Measurements from ENCODE around the gene HPS4. TPM values are rescaled to one million over a fixed set of nuclear protein-coding genes. Genes with fewer than 3 reads are reported as not detected.

Gene HPS4
- total RNA-seq, 4 donors from 2014 or later = 21.9 to 28.5 (median 24.5) TPM

DNA sequence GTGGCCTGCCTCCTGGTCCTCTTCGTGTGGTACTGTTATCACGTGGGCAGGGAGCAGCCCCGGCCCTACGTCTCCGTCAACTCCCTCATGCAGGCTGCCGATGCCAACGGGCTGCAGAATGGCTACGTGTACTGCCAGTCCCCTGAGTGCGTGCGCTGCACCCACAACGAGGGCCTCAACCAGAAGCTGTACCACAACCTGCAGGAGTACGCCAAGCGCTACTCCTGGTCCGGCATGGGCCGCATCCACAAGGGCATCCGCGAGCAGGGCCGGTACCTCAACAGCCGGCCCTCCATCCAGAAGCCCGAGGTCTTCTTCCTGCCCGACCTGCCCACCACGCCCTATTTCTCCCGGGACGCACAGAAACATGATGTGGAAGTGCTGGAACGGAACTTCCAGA, 49.8 kb downstream of the HPS4 start:
- H3K36me3 ChIP-seq = no peaks in the 10 kb centered on the region
- TF ChIP-seq, protein P1, sequence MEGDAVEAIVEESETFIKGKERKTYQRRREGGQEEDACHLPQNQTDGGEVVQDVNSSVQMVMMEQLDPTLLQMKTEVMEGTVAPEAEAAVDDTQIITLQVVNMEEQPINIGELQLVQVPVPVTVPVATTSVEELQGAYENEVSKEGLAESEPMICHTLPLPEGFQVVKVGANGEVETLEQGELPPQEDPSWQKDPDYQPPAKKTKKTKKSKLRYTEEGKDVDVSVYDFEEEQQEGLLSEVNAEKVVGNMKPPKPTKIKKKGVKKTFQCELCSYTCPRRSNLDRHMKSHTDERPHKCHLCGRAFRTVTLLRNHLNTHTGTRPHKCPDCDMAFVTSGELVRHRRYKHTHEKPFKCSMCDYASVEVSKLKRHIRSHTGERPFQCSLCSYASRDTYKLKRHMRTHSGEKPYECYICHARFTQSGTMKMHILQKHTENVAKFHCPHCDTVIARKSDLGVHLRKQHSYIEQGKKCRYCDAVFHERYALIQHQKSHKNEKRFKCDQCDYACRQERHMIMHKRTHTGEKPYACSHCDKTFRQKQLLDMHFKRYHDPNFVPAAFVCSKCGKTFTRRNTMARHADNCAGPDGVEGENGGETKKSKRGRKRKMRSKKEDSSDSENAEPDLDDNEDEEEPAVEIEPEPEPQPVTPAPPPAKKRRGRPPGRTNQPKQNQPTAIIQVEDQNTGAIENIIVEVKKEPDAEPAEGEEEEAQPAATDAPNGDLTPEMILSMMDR (IDR thresholded peaks at IDR 0.05) = no peak
- no peak for TF ChIP-seq POLR2A (IDR thresholded peaks at IDR 0.05)
- no peaks in the 10 kb centered on the region for H3K9me3 ChIP-seq
- DNase-seq = no peak
- intact Hi-C loops (cut with DNase I) = no loop called here
- 94 to 95% methylated on average over 4 to 13 of the region's 25 CpGs for WGBS, 2 donors
- H3K4me3 ChIP-seq = no peak overlapping the region
- peaks cover 4 to 35% (median 8%) of the 10 kb centered on the region in 3 donors for H3K4me1 ChIP-seq
- no peak overlapping the region for H3K27ac ChIP-seq
- H3K27me3 ChIP-seq = peaks cover 0 to 31% (median 0%) of the 10 kb centered on the region in 4 donors

DNA sequence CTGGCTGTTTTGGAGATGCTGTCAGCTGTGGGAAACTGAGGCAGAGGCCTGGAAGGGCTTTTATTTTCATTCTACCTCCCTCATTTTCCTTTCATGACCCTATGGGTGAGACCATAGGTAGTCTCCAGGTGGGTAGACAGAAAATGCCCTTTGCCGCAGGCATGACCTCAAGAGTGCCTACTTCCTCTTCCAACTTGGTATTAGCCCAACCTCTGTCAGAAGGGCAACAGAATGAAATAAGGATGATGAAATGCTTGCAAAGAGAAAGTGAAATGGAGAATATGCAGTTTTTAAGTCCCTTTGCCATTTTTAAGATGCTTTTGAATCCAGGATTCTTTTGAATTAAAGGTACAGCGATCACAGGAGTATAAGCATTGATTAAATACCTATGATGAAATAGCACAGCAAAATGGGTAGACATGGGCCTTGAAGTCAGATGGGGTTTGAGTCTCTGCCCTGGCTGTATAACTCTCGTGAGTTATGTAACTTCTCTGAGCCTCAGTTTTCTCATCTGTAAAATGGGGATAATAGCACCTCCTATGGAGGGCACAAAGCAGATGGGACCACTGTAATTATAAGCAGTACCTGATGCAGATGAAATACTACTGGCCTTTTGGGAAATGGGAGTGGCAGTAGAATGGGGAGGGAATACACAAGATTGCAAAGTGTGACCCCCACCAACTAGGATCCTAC, 50.8 kb downstream of the HPS4 start:
- TF ChIP-seq POLR2A (IDR thresholded peaks at IDR 0.05) = no peak
- TF ChIP-seq, protein P1 (IDR thresholded peaks at IDR 0.05) = no peak
- 85% methylated on average over 3 of the region's 3 CpGs for WGBS, 2 donors
- intact Hi-C loops (cut with DNase I) = no loop called here

DNA sequence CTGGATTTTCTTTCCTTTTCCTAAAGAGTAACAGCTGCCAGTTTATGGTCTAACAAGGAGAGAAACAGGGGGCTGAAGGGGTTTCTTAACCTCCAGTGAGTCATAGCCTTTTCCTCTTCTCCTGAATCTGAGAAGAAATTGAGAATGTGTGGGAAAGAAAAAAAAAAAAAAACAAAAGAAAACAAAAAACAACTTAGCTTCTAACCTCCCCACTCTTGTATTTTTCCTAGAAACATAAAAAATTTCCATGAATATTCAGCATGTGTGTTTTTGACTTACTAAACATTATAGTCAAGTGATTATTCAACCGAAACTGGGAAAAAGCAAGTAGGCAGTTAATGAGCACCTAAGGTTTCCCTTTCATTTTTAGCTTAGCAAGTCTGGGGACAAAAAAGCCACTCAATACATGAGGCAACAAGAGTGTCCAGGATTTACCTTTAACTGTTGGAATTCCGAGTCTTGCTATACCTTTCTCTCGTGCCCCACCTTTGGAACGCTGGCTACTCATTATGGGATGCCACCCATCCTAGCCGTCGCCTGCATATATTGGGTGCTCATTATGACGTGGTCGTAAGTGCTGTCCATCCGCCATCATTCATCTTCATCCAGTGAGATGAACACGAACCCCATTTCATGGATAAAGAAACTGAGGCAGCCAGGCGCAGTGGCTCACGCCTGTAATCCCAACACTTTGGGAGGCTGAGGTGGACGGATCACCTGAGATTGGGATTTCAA, 52.2 kb downstream of the HPS4 start:
- H3K4me3 ChIP-seq = no peak overlapping the region
- no peak for DNase-seq
- no peak overlapping the region for H3K27ac ChIP-seq
- intact Hi-C loops (cut with DNase I) = no loop called here
- H3K36me3 ChIP-seq = no peaks in the 10 kb centered on the region
- no peaks in the 10 kb centered on the region for H3K9me3 ChIP-seq
- 87 to 93% methylated on average over 6 to 13 of the region's 13 CpGs for WGBS, 2 donors
- H3K4me1 ChIP-seq = peaks cover 10 to 22% (median 15%) of the 10 kb centered on the region in 3 donors
- no peak for TF ChIP-seq POLR2A (IDR thresholded peaks at IDR 0.05)
- TF ChIP-seq, protein P1 (IDR thresholded peaks at IDR 0.05) = no peak
- H3K27me3 ChIP-seq = peaks cover 0 to 35% (median 0%) of the 10 kb centered on the region in 4 donors

More for the DNA sequence above, 50.8 kb downstream of the HPS4 start:
- peaks cover 0 to 35% (median 0%) of the 10 kb centered on the region in 4 donors for H3K27me3 ChIP-seq
- H3K36me3 ChIP-seq = no peaks in the 10 kb centered on the region
- peaks cover 10 to 35% (median 15%) of the 10 kb centered on the region in 3 donors for H3K4me1 ChIP-seq
- H3K9me3 ChIP-seq = no peaks in the 10 kb centered on the region
- no peak overlapping the region for H3K27ac ChIP-seq
- no peak for DNase-seq
- no peak overlapping the region for H3K4me3 ChIP-seq

DNA sequence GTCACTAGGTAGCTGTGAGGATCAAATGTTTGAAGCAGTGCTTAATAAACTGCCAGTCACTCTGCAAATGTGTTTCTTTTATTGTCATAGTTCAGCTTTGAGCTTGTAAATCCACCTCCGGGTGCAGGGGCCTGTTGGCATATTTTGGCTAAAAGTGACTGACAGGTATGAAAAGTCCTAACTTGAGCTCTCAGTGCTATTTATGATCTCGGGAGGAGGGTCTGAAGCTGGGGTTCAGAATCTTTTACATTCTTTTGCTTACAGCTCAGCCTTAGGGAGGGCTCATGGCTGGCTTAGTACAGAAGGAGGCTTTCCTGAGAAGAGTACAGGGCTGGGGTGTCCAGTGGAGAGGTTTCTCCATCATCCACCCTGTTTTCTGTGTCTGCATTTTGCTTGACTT, 53.0 kb downstream of the HPS4 start:
- no peak for DNase-seq
- no peak overlapping the region for H3K27ac ChIP-seq
- WGBS, 2 donors = 70 to 85% methylated on average over 2 of the region's 2 CpGs
- intact Hi-C loops (cut with DNase I) = no loop called here
- no peaks in the 10 kb centered on the region for H3K9me3 ChIP-seq
- no peak overlapping the region for H3K4me3 ChIP-seq
- H3K4me1 ChIP-seq = peaks cover 10 to 19% (median 15%) of the 10 kb centered on the region in 3 donors
- H3K27me3 ChIP-seq = peaks cover 0 to 40% (median 0%) of the 10 kb centered on the region in 4 donors
- TF ChIP-seq, protein P1 (IDR thresholded peaks at IDR 0.05) = no peak
- no peak for TF ChIP-seq POLR2A (IDR thresholded peaks at IDR 0.05)
- H3K36me3 ChIP-seq = no peaks in the 10 kb centered on the region
